Mammary epithelial cell (primary cell): ENCODE results near the gene DAB2IP.

Experiments
- CTCF ChIP-seq, 2 donors: IDR thresholded peaks in 1 of 2; conservative IDR thresholded peaks in 1 of 2; 2 replicates each; pipeline ENCODE4 v1.5.1; 2011 to 2012; ENCODE audit warnings: inconsistent platforms in 2 of 2, low read length in 2 of 2, mild to moderate bottlenecking in 2 of 2, control low read depth in 1 of 2, low read depth in 1 of 2; ENCODE audit not compliant: insufficient read depth in 1 of 2; ENCODE audit errors: extremely low read depth in 1 of 2
- EZH2 ChIP-seq: IDR thresholded peaks from 2 replicates; pipeline ENCODE4 v1.6.1; 2012; ENCODE audit warnings: low read length, inconsistent platforms, borderline replicate concordance

GRCh38 chr9:121663591-121663990, 12.2 kb downstream of the DAB2IP start:
- TF ChIP-seq CTCF (conservative IDR thresholded peaks at IDR 0.05 in 1 of 2, IDR thresholded peaks at IDR 0.05 in 1 of 2; ENCODE audit: extremely low read depth in 1 of 2, insufficient read depth in 1 of 2, low read depth in 1 of 2, low read length in 2 of 2) (no peak), EZH2 (no peak)
